GM20431 (cell line): ENCODE measurements around the gene STX18.
"Not testable (repeated sequence)": the region's sequence is repeated elsewhere in the genome, so short reads cannot be mapped to it uniquely, and the experiment has no call there.

Experiments used
- in situ Hi-C: fragments of 300-500 bp; cut with MseI, MboI; formaldehyde crosslinking; loops from one replicate; pipeline ENCODE4 v1.15.0; 2020; ENCODE audit warnings: low sequenced_read_pairs; ENCODE audit not compliant: unreplicated experiment

The STX18 gene

GRCh38 chr4:4558881-4559280 is 17.0 kb upstream of the STX18 start:
- in situ Hi-C loops: no loop called here

DNA sequence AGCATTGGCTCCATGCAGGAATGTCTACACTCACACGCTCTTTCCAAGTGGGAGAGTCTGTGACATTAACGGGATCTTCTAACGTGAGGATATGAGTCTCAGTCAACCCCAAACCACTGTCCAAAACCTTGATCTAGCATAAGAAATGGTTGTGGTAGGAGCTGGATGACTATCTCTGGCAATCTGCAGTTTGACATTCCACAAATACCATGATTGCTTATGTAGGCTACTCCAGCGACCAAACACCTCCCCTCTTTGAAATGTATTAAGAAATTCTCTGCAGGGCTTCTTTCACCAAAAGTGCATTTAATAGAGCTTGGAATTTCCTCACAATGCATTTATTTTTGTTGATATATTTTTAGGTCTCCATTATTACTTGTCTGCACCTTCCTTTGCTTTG is 14.1 kb upstream of the STX18 start:
- in situ Hi-C loops: no loop called here

DNA sequence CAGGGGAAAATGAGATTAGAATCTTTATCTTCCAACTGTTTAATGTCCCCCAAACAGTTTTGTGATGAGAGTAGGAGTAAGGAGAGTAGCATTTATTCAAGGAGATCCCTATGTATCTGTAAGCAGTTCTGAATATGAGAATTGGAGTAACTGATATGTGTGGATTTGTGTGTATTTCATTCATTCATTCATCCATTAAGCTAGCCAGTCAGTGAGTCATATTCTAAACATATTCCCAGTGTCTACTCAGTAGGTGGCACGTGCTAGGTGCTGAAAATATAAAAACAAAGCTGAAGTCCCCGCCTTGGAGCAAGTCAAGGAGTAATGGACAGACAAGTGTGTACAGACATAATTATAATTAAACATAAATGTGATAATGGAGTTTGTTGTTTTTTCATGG is 12.4 kb upstream of the STX18 start:
- in situ Hi-C loops: no loop called here

DNA sequence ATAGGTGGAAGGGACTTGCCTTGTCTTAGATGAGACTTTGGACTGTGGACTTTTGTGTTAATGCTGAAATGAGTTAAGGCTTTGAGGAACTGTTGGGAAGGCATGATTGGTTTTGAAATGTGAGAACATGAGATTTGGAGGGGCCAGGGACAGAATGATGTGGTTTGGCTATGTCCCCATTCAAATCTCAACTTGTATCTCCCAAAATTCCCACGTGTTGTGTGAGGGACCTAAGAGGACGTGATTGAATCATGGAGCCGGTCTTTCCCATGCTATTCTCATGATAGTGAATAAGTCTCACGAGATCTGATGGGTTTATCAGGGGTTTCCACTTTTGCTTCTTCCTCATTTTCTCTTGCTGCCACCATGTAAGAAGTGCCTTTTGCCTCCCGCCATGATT is 10.2 kb upstream of the STX18 start:
- in situ Hi-C loops: not testable (repeated sequence)

- in situ Hi-C loops: not testable (repeated sequence)
Observed at GRCh38 chr4:4550161-4550560, 8.3 kb upstream of the STX18 start.

- in situ Hi-C loops: no loop called here
Observed at GRCh38 chr4:4549534-4549933, 7.7 kb upstream of the STX18 start.

GRCh38 chr4:4542774-4543485 is 1.1 kb upstream of the STX18 start:
- in situ Hi-C loops: no loop called here

- in situ Hi-C loops: no loop called here
Observed at GRCh38 chr4:4541040-4541631, 712 bp downstream of the STX18 start.

DNA sequence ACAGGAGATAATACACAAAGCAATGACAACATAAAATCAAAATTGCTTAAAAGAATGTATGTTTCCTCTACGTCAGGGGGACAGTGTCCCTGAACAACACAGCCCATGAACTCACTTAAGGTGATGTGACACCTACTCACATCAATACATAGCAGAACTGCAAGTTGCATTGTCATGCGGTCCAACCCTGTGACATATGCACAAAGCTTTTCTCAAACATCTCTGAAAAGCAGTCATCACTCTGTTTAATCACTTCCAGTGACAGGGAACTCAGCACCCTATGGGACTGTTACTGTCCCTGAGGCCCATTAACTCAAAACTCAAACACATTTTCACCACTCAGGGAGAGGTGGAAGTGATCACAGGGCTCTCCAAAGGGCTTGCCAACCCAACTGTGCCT is 2.4 kb downstream of the STX18 start:
- in situ Hi-C loops: no loop called here

DNA sequence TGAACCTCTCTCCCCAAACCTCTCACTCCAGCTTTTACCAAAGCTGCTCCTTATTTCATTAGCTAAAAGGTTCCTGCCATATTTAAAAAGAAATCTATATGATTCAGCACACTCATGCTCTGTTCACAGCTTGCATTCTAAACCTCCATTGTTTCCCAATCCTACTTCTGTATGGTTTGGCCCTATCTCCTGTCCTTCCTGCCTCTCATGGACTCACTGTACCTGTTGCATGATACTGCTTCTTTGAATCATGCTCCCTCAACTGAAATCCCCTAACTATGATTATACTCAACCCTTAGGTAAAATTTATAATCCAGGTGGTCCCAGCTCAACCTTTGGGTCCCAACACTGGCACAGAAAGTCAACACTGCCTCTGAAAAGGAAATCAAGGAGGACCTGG is 6.3 kb downstream of the STX18 start:
- in situ Hi-C loops: no loop called here

DNA sequence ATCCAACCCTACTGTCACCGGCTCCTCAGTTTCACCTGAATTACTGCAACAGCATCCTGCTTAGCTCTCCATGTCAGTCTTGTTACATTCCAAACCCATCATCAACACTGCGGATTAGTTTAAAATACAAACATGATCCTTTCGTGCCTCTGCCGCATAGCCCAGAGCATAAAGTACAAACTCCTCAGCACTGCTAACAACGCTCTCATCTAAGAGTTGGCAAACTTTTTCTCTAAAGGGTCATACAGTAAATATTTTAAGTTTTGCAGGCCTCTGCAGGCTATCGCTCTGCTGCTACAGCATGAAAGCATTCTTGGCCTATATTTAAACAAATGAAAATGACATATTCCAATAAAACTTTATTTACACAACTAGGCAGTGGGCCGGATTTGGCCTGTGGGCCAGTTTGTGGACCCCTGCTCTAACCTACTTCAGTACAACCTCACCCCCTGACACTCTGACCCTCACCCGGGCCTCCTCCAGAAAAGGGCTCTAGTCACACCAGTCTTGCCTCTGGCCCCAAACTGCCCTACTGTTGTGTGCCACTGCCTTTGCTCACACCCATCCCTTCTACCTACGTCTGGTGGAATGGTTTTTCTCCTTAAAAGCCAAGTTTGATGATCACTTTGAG is 7.2 kb downstream of the STX18 start:
- in situ Hi-C loops: no loop called here

GRCh38 chr4:4533461-4534169 is 8.2 kb downstream of the STX18 start:
- in situ Hi-C loops: no loop called here

DNA sequence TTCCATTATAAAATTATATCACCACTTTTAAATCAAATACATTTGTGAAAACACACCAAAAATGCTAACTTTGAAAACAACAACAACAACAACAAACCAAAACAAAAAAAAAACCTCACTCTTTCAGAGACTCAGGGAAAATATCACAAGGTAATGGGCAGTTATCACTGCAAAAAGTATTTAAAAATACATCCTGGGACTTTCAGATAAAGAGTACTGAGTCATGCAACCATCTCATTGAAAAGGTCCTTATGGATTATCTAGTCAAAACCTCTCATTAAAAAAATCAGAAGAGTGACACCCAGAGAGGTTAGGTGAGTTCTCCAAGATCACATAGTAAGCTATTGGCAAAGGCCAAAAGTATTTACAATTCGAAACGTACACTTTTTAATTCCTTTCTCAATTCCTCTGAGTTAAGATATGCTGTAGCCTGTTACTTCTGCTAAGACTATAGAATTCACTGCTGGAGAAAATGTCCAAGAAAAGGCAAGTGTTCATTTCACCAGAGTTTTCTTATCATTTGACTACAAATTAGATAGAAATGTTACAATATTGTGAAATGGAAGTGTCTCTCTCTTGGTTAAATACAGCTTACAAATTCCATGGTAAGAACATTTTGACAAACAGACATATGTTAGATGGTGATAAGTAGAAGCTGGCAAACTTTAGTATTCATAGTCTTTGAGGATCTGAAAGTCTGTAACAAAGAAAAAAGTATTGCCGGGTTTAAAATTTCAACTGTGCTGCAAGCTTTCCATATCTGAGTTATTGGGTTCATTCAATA is 9.3 kb downstream of the STX18 start:
- in situ Hi-C loops: no loop called here

GRCh38 chr4:4529392-4529791 is 12.5 kb downstream of the STX18 start:
- in situ Hi-C loops: no loop called here

GRCh38 chr4:4526401-4526800 is 15.4 kb downstream of the STX18 start:
- in situ Hi-C loops: no loop called here

DNA sequence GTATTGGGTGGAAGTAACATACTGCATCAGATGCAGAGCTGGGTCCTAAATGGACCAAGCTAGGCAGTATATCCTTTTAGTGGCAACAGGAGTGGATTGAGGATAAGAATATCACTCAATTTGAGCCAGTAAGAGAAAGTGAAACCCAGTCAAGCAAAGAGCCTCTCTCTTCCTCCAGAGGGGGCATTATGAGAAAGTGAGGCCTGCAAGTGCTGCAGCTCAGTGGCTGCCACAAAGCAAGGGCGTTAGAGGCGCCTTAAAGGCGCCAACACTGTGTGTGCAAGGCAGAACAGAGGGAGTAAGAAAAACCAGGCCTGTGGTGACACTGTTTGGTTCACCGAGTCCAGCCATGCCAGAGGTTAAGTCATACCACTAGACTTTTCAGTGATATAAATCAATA is 17.5 kb downstream of the STX18 start:
- in situ Hi-C loops: no loop called here

DNA sequence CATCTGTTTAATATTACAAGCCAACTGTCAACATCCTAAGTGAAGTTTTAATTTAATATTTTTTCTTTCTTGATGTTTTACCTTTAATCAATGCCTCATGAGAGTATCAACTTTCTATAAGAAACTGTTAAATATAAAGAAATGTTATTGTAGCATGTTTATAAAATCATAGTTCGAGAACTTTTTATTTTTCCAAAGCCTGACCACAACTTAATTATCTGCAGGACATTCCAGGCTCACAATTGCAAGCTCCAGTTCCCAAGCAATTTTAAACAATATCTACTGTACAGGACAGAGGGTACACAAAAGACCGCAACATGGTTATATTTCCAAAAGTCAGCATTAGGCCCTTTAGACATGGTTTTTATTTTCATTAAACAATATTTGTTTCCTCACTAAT is 20.1 kb downstream of the STX18 start:
- in situ Hi-C loops: no loop called here

- in situ Hi-C loops: no loop called here
Observed at GRCh38 chr4:4521136-4521535, 20.7 kb downstream of the STX18 start.

DNA sequence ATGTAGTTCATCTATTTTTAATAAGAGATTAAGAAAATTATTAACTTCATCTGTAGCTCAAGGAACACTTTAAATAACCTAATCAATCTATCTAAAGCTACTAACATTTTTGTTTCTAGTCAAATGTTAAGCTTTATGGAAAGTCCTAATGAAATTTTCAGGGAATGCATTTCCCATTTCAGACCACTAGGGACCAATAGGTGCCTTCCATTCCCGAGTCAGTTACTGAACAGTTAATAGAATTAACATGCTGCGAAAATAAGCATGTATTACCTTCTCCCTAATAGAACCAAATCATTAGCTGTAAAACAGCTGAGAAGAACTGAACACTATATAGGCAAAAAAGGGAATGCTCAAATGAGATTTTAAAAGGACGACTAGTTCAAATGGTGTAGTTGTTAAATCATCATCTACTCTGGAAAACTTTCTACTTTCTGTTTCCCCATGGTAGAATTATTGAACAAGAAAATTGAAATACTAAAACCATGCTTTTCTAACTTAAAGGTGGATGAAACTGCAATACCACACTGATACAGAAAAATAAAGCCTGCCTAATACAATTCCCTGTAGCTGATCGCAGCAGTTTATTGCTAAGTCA is 22.5 kb downstream of the STX18 start:
- in situ Hi-C loops: no loop called here

GRCh38 chr4:4518747-4519146 is 23.1 kb downstream of the STX18 start:
- in situ Hi-C loops: no loop called here
